Gastroesophageal sphincter (tissue), 4 donors: Measurements from ENCODE around the gene CD47. TPM values are rescaled to one million over a fixed set of nuclear protein-coding genes. Genes with fewer than 3 reads are reported as not detected.
A peak's percentile ranks its signal among the peaks of the same experiment; 100 is the strongest.

Experiments used
- ATAC-seq: fragments of 150-250 bp; one replicate; pipeline ENCODE4 v1.9.1; 2016; ENCODE audit warnings: mild to moderate bottlenecking, moderate library complexity
- H3K27ac ChIP-seq, 4 donors: fragments of 200-600 bp; sonication (generic) in 3 of 4; 1 replicate in 3 of 4; 2 replicates in 1 of 4; pipeline ENCODE4 v1.5.1; 2016 to 2019
- H3K27me3 ChIP-seq: fragments of 200-600 bp; sonication (generic); one replicate; pipeline ENCODE4 v1.5.1; 2019
- H3K36me3 ChIP-seq, 2 donors: fragments of 200-600 bp; sonication (generic); one replicate each; pipeline ENCODE4 v1.5.1; 2019; ENCODE audit warnings: control low read depth in 1 of 2
- H3K4me1 ChIP-seq, 3 donors: fragments of 200-600 bp; sonication (generic); 1 replicate in 2 of 3; 2 replicates in 1 of 3; pipeline ENCODE4 v1.5.1; 2016 to 2019; ENCODE audit warnings: control low read depth in 2 of 3
- H3K4me3 ChIP-seq, 2 donors: fragments of 200-600 bp; sonication (generic); one replicate each; pipeline ENCODE4 v1.5.1; 2019; ENCODE audit warnings: mild to moderate bottlenecking in 1 of 2, moderate library complexity in 1 of 2
- H3K9me3 ChIP-seq, 3 donors: fragments of 200-600 bp; sonication (generic); one replicate each; pipeline ENCODE4 v1.5.1; 2017 to 2019; ENCODE audit warnings: control low read depth in 2 of 3
- EP300 ChIP-seq: sonication (generic); formaldehyde crosslinking; IDR thresholded peaks from one replicate; pipeline ENCODE4 v1.6.1; 2017; ENCODE audit warnings: antibody characterized with exemption, mild to moderate bottlenecking
- POLR2A ChIP-seq, 2 donors: fragments of 450-650 bp; IDR thresholded peaks; one replicate each; pipeline ENCODE4 v1.6.1; 2017; ENCODE audit warnings: antibody characterized with exemption in 2 of 2, mild to moderate bottlenecking in 2 of 2, moderate library complexity in 1 of 2
- POLR2AphosphoS5 ChIP-seq: sonication (generic); formaldehyde crosslinking; IDR thresholded peaks from one replicate; pipeline ENCODE4 v1.6.1; 2017; ENCODE audit warnings: antibody characterized with exemption
- WGBS, 2 donors: methylation state at CpG; one replicate each; pipeline ENCODE4 v1.1.5; 2018; ENCODE audit warnings: low coverage in 1 of 2; 5-methylcytosine and 5-hydroxymethylcytosine counted together
- total RNA-seq, 4 donors: library from RNA; depleted of rRNA; stranded (reverse); fragments of >200 nt; gene quantifications; one replicate each; pipeline ENCODE4 v1.1.0, GENCODE V29; 2016
- TF ChIP-seq, protein P1 (sequence below), 4 experiments: fragments of 200-600 bp in 2 of 4; fragments of 450-650 bp in 2 of 4; sonication (generic) in 1 of 4; IDR thresholded peaks; one replicate each; pipeline ENCODE4 v1.5.1; 2017 to 2019; ENCODE audit warnings: antibody characterized with exemption in 4 of 4, mild to moderate bottlenecking in 2 of 4, moderate library complexity in 2 of 4

The CD47 gene
- 10 to 100 TPM; 60.0 to 91.5 (median 76.3) TPM for total RNA-seq

DNA sequence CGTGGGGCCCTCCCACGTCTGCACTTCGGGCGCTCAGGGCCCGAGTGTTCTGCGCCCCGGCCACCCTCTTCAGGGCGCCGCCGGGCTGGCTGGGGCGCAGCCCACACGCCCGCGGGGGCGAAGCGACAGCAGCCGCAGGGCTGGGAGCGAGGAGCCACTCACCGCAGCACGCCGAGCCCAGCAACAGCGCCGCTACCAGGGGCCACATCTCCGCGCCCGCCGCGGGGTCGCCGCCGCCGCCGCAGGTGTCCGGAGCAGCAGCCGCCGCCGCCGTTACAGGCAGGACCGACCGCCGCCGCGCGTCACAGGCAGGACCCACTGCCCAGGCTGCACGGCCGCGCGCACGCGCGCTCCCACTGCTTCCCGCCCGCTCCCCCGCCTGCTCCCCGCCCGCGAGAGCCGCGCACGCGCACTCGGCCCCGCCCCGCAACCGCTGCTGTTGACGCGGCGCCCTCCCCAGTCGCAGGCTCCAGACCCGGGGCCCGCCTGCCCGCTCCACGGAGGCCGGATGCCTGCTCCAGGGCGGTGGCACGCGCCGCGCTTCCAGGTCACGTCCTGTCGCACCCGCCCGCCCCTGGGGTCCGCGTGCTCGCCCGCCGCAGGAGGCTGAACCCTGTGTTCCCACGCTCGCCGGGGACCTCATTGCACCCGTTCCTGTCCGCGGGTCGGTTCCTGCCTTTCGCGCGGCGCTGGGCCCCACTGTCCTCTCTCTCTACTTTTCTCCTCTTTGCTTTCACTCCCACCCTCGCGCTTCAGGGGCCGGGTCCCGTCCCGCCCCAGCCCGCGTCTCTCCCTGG, at the start of gene CD47:
CD47 (minus strand) TSS at position 331 of the 797 bp plus-strand sequence; CDS start at position 208, 123 bp downstream.
- Histone ChIP-seq H3K4me3 (peak within 1 kb of the TSS; percentile 89 to 90), H3K27ac (peak within 1 kb of the TSS; percentile 72 to 96 (median 93)), H3K4me1 (peaks cover 0 to 43% (median 2%) of the 10 kb centered on the region in 3 donors), H3K36me3 (no peaks in the 10 kb centered on the region), H3K9me3 (no peaks in the 10 kb centered on the region), H3K27me3 (no peaks in the 10 kb centered on the region)
- TF ChIP-seq POLR2AphosphoS5 (peak; percentile 87), EP300 (no peak), POLR2A (IDR thresholded peaks at IDR 0.05) (peak; percentile 88 to 89)
- peak; percentile 96 for ATAC-seq
- WGBS, 2 donors, result 0 to 1% methylated on average over 13 to 19 of the region's 106 CpGs

DNA sequence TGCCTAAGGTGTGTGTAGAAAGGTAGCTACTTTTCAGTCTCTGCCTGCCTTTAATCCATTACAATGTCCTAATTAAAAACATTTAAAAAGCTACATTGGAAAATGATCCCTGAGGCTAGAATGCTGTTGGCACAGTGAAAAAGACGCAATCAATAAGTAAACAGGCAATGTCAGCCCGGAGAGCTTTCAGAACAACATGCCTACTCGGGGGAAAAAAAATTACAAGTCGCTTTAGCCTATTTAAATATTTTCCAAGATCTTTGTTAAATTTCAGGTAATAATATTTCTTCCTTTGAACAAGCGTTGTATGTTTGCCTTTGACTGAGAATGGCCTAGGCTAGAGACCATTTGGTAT, 46.6 kb upstream of the CD47 start:
- TF ChIP-seq POLR2A (IDR thresholded peaks at IDR 0.05) (no peak), EP300 (no peak), POLR2AphosphoS5 (no peak)
- TF ChIP-seq, protein P1, sequence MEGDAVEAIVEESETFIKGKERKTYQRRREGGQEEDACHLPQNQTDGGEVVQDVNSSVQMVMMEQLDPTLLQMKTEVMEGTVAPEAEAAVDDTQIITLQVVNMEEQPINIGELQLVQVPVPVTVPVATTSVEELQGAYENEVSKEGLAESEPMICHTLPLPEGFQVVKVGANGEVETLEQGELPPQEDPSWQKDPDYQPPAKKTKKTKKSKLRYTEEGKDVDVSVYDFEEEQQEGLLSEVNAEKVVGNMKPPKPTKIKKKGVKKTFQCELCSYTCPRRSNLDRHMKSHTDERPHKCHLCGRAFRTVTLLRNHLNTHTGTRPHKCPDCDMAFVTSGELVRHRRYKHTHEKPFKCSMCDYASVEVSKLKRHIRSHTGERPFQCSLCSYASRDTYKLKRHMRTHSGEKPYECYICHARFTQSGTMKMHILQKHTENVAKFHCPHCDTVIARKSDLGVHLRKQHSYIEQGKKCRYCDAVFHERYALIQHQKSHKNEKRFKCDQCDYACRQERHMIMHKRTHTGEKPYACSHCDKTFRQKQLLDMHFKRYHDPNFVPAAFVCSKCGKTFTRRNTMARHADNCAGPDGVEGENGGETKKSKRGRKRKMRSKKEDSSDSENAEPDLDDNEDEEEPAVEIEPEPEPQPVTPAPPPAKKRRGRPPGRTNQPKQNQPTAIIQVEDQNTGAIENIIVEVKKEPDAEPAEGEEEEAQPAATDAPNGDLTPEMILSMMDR (IDR thresholded peaks at IDR 0.05), result no peak
- H3K36me3 ChIP-seq, result no peaks in the 10 kb centered on the region
- no peak overlapping the region for H3K4me3 ChIP-seq
- no peak for ATAC-seq
- no peaks in the 10 kb centered on the region for H3K4me1 ChIP-seq
- 86 to 89% methylated on average over 5 of the region's 5 CpGs for WGBS, 2 donors
- H3K27ac ChIP-seq, result no peak overlapping the region
- H3K27me3 ChIP-seq, result no peaks in the 10 kb centered on the region
- H3K9me3 ChIP-seq, result no peaks in the 10 kb centered on the region

DNA sequence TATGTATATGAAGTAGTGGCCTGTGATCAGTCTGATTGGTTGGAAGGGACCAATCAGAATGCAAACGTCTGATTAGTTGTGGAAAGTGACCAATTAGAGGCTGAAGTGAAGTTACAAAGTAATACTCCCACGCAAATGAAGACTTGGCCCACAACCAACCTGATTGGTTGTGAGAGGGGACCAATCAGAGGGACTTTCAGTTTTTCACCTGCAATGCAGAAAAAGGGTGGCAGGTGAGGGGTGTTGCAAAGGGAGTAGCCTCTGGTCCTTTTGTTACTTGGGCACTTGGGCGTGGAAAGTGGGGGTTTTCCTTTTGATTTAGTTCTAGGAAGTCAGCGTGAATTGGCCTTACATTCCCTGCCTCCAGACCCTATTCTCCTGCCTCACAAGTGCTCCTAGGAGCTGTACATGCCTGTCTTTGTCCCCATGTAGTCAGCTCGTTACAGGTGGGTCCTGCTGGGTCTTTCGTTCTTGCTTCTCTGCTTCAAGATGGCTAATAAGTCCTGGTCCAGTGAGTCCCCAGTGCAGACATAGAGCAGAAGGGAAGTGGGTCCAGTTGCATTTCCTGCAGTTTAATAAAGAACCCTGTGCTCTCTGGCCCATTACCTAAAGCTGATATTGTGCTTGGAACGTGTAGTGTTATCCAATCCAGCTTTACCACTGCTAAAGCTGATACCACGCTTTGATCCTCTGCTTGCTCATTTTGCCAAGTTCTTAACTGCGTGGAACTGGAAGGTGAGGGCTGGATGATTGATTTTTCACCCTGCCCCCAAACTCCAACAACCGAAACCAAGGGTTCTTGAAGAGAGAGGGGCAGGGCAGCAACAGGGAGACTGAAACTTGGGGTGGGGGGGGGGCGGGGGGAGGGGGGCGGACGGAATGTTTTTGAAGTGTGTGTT, 46.0 kb upstream of the CD47 start:
- TF ChIP-seq EP300 (no peak), POLR2A (IDR thresholded peaks at IDR 0.05) (no peak), POLR2AphosphoS5 (no peak)
- TF ChIP-seq, protein P1 (IDR thresholded peaks at IDR 0.05), result no peak
- H3K36me3 ChIP-seq, result no peaks in the 10 kb centered on the region
- no peak overlapping the region for H3K4me3 ChIP-seq
- WGBS, 2 donors, result 56 to 90% methylated on average over 5 to 9 of the region's 13 CpGs
- no peaks in the 10 kb centered on the region for H3K9me3 ChIP-seq
- no peak overlapping the region for H3K27ac ChIP-seq
- no peaks in the 10 kb centered on the region for H3K27me3 ChIP-seq
- no peaks in the 10 kb centered on the region for H3K4me1 ChIP-seq
- ATAC-seq, result no peak

DNA sequence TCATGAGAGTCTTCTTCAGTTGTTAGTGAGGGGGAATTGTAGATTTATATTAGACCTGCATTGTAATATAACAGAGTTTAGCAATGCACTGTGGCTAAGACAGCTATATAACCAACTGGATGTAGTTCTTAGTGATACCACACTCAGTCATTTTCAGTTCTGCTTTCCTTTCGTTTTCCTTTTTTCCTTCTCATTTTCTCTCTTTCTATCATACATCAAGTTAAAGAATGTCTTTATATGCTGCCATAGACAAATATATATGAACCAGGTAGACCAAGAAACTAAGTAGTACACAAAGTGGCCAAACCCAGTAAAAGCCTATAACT, 43.7 kb upstream of the CD47 start:
- Histone ChIP-seq H3K4me3 (no peak overlapping the region), H3K9me3 (no peaks in the 10 kb centered on the region), H3K27me3 (no peaks in the 10 kb centered on the region), H3K4me1 (peaks cover 0 to 3% (median 0%) of the 10 kb centered on the region in 3 donors), H3K27ac (no peak overlapping the region), H3K36me3 (no peaks in the 10 kb centered on the region)
- WGBS, 2 donors, result 56 to 100% methylated on average over 1 of the region's 1 CpG
- no peak for ATAC-seq
- TF ChIP-seq POLR2A (IDR thresholded peaks at IDR 0.05) (no peak), EP300 (no peak), POLR2AphosphoS5 (no peak)
- TF ChIP-seq, protein P1 (IDR thresholded peaks at IDR 0.05), result no peak

DNA sequence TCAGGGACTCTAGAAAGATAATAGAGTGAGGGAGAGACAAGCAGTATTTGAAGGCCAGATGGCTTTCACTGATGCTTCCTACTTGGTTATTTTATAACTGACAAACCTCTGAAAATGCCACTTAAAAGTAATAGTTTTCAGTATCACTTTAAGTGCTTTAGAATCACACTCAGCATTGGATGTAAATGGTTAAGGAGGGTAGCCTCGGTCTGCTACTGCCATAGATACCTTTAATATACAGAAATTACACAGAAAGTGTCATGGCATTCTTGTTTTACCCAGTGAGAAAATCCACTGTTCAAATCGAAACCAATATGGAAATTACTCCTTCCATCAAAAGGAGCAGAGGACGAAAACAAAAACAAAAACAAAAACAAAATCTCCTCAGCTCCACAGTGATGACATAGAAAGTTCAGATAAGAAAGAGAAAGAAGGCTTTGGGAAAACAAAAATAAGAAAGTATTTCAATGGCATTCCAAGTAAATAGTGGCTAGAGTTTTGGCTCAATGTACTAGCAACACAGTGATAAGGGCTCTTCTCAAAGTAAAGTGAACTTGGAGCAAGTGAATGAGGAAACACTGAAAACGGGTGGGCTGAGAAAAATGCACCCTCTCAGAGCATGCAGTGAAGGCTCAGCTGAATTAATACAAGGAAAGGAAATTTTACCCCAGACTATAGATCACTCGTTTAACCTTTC, 43.2 kb upstream of the CD47 start:
- Histone ChIP-seq H3K4me3 (no peak overlapping the region), H3K27me3 (no peaks in the 10 kb centered on the region), H3K4me1 (peaks cover 0 to 3% (median 0%) of the 10 kb centered on the region in 3 donors), H3K9me3 (no peaks in the 10 kb centered on the region), H3K36me3 (no peaks in the 10 kb centered on the region), H3K27ac (no peak overlapping the region)
- 76 to 90% methylated on average over 4 to 5 of the region's 5 CpGs for WGBS, 2 donors
- TF ChIP-seq POLR2AphosphoS5 (no peak), POLR2A (IDR thresholded peaks at IDR 0.05) (no peak), EP300 (no peak)
- TF ChIP-seq, protein P1 (IDR thresholded peaks at IDR 0.05), result no peak
- ATAC-seq, result no peak
